HEK293 (cell line): ENCODE data around the gene DNMT3L.
"Not testable (repeated sequence)": the region's sequence is repeated elsewhere in the genome, so short reads cannot be mapped to it uniquely, and the experiment has no call there.

Experiments
- ZNF658 ChIP-seq: fragments of 450-650 bp; formaldehyde crosslinking; IDR thresholded peaks from 2 replicates; pipeline ENCODE4; 2016; ENCODE audit warnings: missing biosample characterization, missing genetic modification characterization
- TF ChIP-seq, protein P1 (sequence below): fragments of 450-650 bp; formaldehyde crosslinking; IDR thresholded peaks from 2 replicates; pipeline ENCODE4 v1.5.1; 2016; ENCODE audit warnings: missing biosample characterization, missing genetic modification characterization

DNA sequence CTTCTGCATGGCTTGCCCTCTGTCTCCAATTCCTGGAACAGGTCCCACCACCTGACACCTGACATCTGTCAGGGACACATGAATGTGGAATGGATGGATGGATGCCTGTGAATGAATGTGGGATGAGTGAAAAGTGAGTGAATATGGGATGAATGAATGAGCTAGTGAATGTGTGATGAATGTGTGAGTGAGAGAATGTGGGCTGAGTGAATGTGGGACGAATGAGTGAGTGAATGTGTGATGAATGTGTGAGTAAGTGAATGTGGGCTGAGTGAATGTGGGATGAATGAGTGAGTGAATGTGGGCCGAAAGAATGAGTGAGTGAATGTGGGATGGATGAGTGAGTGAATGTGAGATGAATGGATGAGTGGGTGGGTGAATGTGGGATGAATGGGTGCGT lies 50.1 kb downstream of the DNMT3L start:
- TF ChIP-seq, protein P1, sequence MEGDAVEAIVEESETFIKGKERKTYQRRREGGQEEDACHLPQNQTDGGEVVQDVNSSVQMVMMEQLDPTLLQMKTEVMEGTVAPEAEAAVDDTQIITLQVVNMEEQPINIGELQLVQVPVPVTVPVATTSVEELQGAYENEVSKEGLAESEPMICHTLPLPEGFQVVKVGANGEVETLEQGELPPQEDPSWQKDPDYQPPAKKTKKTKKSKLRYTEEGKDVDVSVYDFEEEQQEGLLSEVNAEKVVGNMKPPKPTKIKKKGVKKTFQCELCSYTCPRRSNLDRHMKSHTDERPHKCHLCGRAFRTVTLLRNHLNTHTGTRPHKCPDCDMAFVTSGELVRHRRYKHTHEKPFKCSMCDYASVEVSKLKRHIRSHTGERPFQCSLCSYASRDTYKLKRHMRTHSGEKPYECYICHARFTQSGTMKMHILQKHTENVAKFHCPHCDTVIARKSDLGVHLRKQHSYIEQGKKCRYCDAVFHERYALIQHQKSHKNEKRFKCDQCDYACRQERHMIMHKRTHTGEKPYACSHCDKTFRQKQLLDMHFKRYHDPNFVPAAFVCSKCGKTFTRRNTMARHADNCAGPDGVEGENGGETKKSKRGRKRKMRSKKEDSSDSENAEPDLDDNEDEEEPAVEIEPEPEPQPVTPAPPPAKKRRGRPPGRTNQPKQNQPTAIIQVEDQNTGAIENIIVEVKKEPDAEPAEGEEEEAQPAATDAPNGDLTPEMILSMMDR (tag by site-specific recombination): not testable (repeated sequence)
- not testable (repeated sequence) for TF ChIP-seq ZNF658 (tag by site-specific recombination)
